ENCODE measurements around the gene DNAH5.
"Not testable (repeated sequence)": the region's sequence is repeated elsewhere in the genome, so short reads cannot be mapped to it uniquely, and the experiment has no call there.

Gene DNAH5

DNA sequence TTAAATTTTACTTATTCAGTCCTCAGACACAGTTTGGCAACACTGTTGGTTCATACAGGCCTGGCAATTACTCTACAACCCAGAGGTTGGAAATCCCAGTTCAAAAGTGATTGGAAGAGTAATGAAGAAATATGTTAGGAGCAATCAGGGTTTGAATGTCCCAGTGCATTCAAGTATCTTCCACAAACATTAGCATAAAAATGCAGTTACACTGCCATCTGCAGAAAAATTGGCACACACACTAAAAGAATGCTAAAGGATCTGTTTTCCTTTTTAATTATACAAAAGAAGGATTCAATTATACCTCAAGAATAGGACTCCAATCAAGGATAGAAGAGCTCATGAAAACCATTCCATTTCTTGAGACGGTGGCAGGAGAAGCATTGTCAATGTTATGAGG is 130.2 kb downstream of the DNAH5 start:
- no peak overlapping the region for H3K4me3 ChIP-seq (IDR thresholded peaks at IDR 0.05; ENCODE audit: insufficient read depth, low read depth, low read length)
- H3K4me1 ChIP-seq (ENCODE audit: low read depth, poor library complexity, severe bottlenecking) = no peaks in the 10 kb centered on the region
- TF ChIP-seq CTCF (conservative IDR thresholded peaks at IDR 0.05; ENCODE audit: low read depth, low read length) = no peak
- H3K9ac ChIP-seq = no peak overlapping the region
- no peak overlapping the region for H3K4me2 ChIP-seq
- no peak overlapping the region for H2AFZ ChIP-seq (ENCODE audit: low read depth)
- H3K36me3 ChIP-seq (ENCODE audit: insufficient read depth) = no peaks in the 10 kb centered on the region
- no peak overlapping the region for H3K27ac ChIP-seq
- no peaks in the 10 kb centered on the region for H3K27me3 ChIP-seq (ENCODE audit: insufficient read depth, low read depth)
- H4K20me1 ChIP-seq (ENCODE audit: insufficient read depth) = no peaks in the 10 kb centered on the region
- no peaks in the 10 kb centered on the region for H3K79me2 ChIP-seq (ENCODE audit: insufficient read depth, low read depth)

DNA sequence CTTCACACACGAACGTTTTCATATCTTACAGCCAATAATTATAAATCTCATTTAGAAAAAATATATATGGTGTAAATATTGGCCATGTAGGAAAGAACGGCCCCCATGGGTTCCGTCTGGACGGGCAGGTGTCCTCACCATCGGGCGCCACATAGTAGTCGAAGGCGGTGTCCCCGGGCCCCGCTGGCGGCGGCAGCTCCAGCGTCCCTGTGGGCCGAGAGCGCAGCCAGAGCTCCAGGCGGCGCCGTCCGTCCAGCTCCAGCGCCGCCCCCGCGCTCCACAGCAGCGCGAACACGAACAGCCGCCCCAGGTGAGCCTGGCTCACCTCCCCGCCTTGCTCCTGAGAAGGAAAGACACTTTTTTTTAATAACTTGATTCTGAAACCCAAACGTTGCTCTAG is 134.6 kb downstream of the DNAH5 start:
- Histone ChIP-seq H3K9ac (no peak overlapping the region), H3K4me2 (no peak overlapping the region), H3K4me3 (IDR thresholded peaks at IDR 0.05; ENCODE audit: insufficient read depth, low read depth, low read length) (no peak overlapping the region), H3K27ac (no peak overlapping the region), H2AFZ (ENCODE audit: low read depth) (no peak overlapping the region), H3K79me2 (ENCODE audit: insufficient read depth, low read depth) (no peaks in the 10 kb centered on the region), H3K36me3 (ENCODE audit: insufficient read depth) (no peaks in the 10 kb centered on the region), H3K4me1 (ENCODE audit: low read depth, poor library complexity, severe bottlenecking) (no peaks in the 10 kb centered on the region), H4K20me1 (ENCODE audit: insufficient read depth) (no peaks in the 10 kb centered on the region), H3K27me3 (ENCODE audit: insufficient read depth, low read depth) (no peaks in the 10 kb centered on the region)
- TF ChIP-seq CTCF (conservative IDR thresholded peaks at IDR 0.05; ENCODE audit: low read depth, low read length) = no peak

GRCh38 chr5:13804336-13804735 is 140.2 kb downstream of the DNAH5 start:
- Histone ChIP-seq H3K4me3 (IDR thresholded peaks at IDR 0.05; ENCODE audit: insufficient read depth, low read depth, low read length) (no peak overlapping the region), H3K4me2 (no peak overlapping the region), H3K27me3 (ENCODE audit: insufficient read depth, low read depth) (no peaks in the 10 kb centered on the region), H3K27ac (no peak overlapping the region), H3K9ac (no peak overlapping the region), H3K4me1 (ENCODE audit: low read depth, poor library complexity, severe bottlenecking) (no peaks in the 10 kb centered on the region), H3K79me2 (ENCODE audit: insufficient read depth, low read depth) (no peaks in the 10 kb centered on the region), H3K36me3 (ENCODE audit: insufficient read depth) (no peaks in the 10 kb centered on the region), H4K20me1 (ENCODE audit: insufficient read depth) (no peaks in the 10 kb centered on the region), H2AFZ (ENCODE audit: low read depth) (no peak overlapping the region)
- TF ChIP-seq CTCF (conservative IDR thresholded peaks at IDR 0.05; ENCODE audit: low read depth, low read length) = no peak

GRCh38 chr5:13798569-13798968 is 145.9 kb downstream of the DNAH5 start:
- not testable (repeated sequence) for H3K4me2 ChIP-seq; H3K4me1 ChIP-seq (ENCODE audit: low read depth, poor library complexity, severe bottlenecking); H3K79me2 ChIP-seq (ENCODE audit: insufficient read depth, low read depth); H4K20me1 ChIP-seq (ENCODE audit: insufficient read depth); H3K9ac ChIP-seq; H3K27me3 ChIP-seq (ENCODE audit: insufficient read depth, low read depth); H3K27ac ChIP-seq; H3K36me3 ChIP-seq (ENCODE audit: insufficient read depth); H2AFZ ChIP-seq (ENCODE audit: low read depth); H3K4me3 ChIP-seq (IDR thresholded peaks at IDR 0.05; ENCODE audit: insufficient read depth, low read depth, low read length)

- no peaks in the 10 kb centered on the region for H3K27me3 ChIP-seq (ENCODE audit: insufficient read depth, low read depth)
- no peak overlapping the region for H3K27ac ChIP-seq
- no peaks in the 10 kb centered on the region for H4K20me1 ChIP-seq (ENCODE audit: insufficient read depth)
- no peak overlapping the region for H3K4me3 ChIP-seq (IDR thresholded peaks at IDR 0.05; ENCODE audit: insufficient read depth, low read depth, low read length)
- no peak for TF ChIP-seq CTCF (conservative IDR thresholded peaks at IDR 0.05; ENCODE audit: low read depth, low read length)
- no peak overlapping the region for H3K9ac ChIP-seq
- H3K79me2 ChIP-seq (ENCODE audit: insufficient read depth, low read depth) = no peaks in the 10 kb centered on the region
- no peak overlapping the region for H3K4me2 ChIP-seq
- H3K4me1 ChIP-seq (ENCODE audit: low read depth, poor library complexity, severe bottlenecking) = no peaks in the 10 kb centered on the region
- H3K36me3 ChIP-seq (ENCODE audit: insufficient read depth) = no peaks in the 10 kb centered on the region
- H2AFZ ChIP-seq (ENCODE audit: low read depth) = no peak overlapping the region
These were observed 158.6 kb downstream of the DNAH5 start for GRCh38 chr5:13785781-13786415.
